ENCODE measurements around the gene ZNF580.

- TF ChIP-seq CTCF (CRISPR knock-in tag; IDR thresholded peaks at IDR 0.05): no peak
- no peak for TF ChIP-seq SP2 (CRISPR knock-in tag; IDR thresholded peaks at IDR 0.05)
- no peak for TF ChIP-seq TGIF2 (CRISPR knock-in tag; IDR thresholded peaks at IDR 0.05)
- TF ChIP-seq ZBTB33 (CRISPR knock-in tag; IDR thresholded peaks at IDR 0.05): no peak
- TF ChIP-seq NFIC (IDR thresholded peaks at IDR 0.05; ENCODE audit: low read length): no peak
- TF ChIP-seq NCOA1 (CRISPR knock-in tag; IDR thresholded peaks at IDR 0.05): no peak
- no peak for TF ChIP-seq EZH2 (conservative IDR thresholded peaks at IDR 0.05; ENCODE audit: low read depth, low read length)
- TF ChIP-seq ZSCAN30 (CRISPR knock-in tag; IDR thresholded peaks at IDR 0.05): no peak
- no peak for TF ChIP-seq ZNF10 (CRISPR knock-in tag; IDR thresholded peaks at IDR 0.05; ENCODE audit: borderline replicate concordance, low read depth)
- TF ChIP-seq ZNF34 (CRISPR knock-in tag; IDR thresholded peaks at IDR 0.05; ENCODE audit: borderline replicate concordance): no peak
Measured at GRCh38 chr19:55611983-55612645, 28.7 kb upstream of the ZNF580 start.
